NCI-H2196 treated with DMSO at 0.1 percent for 48 hours (cell line): ENCODE data around the gene RALGPS1.
A peak's percentile ranks its signal among the peaks of the same experiment; 100 is the strongest.

Experiments
- DNase-seq: peaks from one replicate; lab custom pipeline; 2025; ENCODE audit not compliant: unreplicated experiment; lab: John Stamatoyannopoulos, UW

RALGPS1 gene

GRCh38 chr9:126904586-126904985 is 10.0 kb upstream of the RALGPS1 start:
- no peak for DNase-seq

GRCh38 chr9:126906091-126906490 is 8.5 kb upstream of the RALGPS1 start:
- no peak for DNase-seq

GRCh38 chr9:126907058-126907457 is 7.5 kb upstream of the RALGPS1 start:
- DNase-seq, result no peak

GRCh38 chr9:126915281-126915816 is 767 bp downstream of the RALGPS1 start:
- DNase-seq, result peak; percentile 32

GRCh38 chr9:126915846-126916543 is 1.4 kb downstream of the RALGPS1 start:
- DNase-seq, result no peak

- DNase-seq, result no peak
These were observed 2.3 kb downstream of the RALGPS1 start for GRCh38 chr9:126916909-126917308.

GRCh38 chr9:126919193-126919592 is 4.6 kb downstream of the RALGPS1 start:
- no peak for DNase-seq

GRCh38 chr9:126925876-126926275 is 11.3 kb downstream of the RALGPS1 start:
- no peak for DNase-seq

GRCh38 chr9:126926364-126926763 is 11.8 kb downstream of the RALGPS1 start:
- DNase-seq, result no peak

- no peak for DNase-seq
These were observed 12.8 kb downstream of the RALGPS1 start for GRCh38 chr9:126927419-126927818.

- no peak for DNase-seq
These were observed 18.3 kb downstream of the RALGPS1 start for GRCh38 chr9:126932871-126933321.

GRCh38 chr9:126933334-126933980 is 18.9 kb downstream of the RALGPS1 start:
- DNase-seq, result no peak

- no peak for DNase-seq
These were observed 19.9 kb downstream of the RALGPS1 start for GRCh38 chr9:126934441-126934840.

GRCh38 chr9:126935630-126936029 is 21.0 kb downstream of the RALGPS1 start:
- no peak for DNase-seq

GRCh38 chr9:126937444-126937843 is 22.9 kb downstream of the RALGPS1 start:
- no peak for DNase-seq

GRCh38 chr9:126938327-126938726 is 23.7 kb downstream of the RALGPS1 start:
- no peak for DNase-seq

- no peak for DNase-seq
These were observed 25.2 kb downstream of the RALGPS1 start for GRCh38 chr9:126939821-126940221.

- DNase-seq, result no peak
These were observed 27.8 kb downstream of the RALGPS1 start for GRCh38 chr9:126942399-126942798.

- DNase-seq, result no peak
These were observed 31.1 kb downstream of the RALGPS1 start for GRCh38 chr9:126945682-126946081.

- no peak for DNase-seq
These were observed 32.9 kb downstream of the RALGPS1 start for GRCh38 chr9:126947529-126947928.

GRCh38 chr9:126952205-126952977 is 37.8 kb downstream of the RALGPS1 start:
- no peak for DNase-seq
